NCI-H748 (cell line): Measurements from ENCODE around the gene UNC5B.

Experiments used
- DNase-seq: peaks from one replicate; lab custom pipeline; 2025; ENCODE audit not compliant: unreplicated experiment; lab: John Stamatoyannopoulos, UW

UNC5B gene

DNA sequence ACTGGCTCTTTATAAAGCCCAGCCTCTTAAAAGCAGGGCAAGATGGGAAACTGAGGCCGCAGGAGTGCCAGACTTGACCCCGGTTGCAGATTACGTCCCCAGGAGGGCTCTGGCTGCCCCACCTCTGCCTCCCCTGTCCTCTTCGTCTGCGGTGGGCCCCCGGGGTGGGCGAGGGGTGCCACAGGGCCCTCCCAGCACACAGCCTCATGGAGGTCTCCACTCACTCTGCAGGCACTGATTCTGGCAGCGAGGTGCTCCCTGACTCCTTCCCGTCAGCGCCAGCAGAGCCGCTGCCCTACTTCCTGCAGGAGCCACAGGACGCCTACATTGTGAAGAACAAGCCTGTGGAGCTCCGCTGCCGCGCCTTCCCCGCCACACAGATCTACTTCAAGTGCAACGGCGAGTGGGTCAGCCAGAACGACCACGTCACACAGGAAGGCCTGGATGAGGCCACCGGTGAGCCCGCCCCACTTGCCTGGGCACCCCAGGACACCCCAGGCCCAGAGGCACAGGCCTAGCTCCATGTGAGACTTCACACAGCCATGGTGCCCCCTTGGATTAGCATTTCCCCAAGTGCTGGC is 67.3 kb downstream of the UNC5B start:
- DNase-seq, result peak; percentile 7

- DNase-seq, result no peak
Measured at GRCh38 chr10:71280216-71280615, 67.8 kb downstream of the UNC5B start.

GRCh38 chr10:71280825-71281224 is 68.5 kb downstream of the UNC5B start:
- no peak for DNase-seq

DNA sequence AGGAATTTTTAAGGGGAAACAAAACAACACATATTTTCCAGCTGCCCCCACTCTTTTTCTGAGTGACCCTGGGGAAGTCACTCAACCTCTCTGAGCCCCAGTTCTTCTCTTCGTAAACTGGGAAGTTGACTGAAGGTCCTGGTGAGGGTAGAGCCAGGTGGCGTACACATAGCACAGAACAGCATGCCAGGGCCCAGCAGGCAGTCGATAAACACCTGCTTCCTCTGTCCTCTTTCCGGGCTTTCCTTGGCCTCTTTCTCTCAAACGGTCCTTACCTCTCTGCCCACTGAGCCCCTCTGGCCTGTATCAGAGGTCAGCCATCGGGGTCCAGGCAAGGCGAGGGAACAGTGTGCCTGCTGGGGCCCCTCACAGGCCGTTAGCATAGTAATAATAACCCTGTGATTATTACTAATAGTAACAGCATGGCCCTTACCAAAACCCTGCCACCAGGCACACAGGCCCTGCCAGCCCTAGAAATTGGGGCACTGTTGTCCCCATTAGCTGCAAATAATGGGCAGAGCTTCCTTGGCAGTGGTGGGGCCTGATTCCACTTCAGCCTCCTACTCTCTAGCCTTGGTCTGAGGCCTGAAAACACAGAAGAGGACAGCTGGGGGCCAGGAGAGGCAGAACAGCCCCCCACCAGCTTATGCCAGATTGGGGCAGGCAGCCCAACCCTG is 69.4 kb downstream of the UNC5B start:
- no peak for DNase-seq

- no peak for DNase-seq
Measured at GRCh38 chr10:71282323-71282680, 69.9 kb downstream of the UNC5B start.

GRCh38 chr10:71283410-71283809 is 71.0 kb downstream of the UNC5B start:
- no peak for DNase-seq

DNA sequence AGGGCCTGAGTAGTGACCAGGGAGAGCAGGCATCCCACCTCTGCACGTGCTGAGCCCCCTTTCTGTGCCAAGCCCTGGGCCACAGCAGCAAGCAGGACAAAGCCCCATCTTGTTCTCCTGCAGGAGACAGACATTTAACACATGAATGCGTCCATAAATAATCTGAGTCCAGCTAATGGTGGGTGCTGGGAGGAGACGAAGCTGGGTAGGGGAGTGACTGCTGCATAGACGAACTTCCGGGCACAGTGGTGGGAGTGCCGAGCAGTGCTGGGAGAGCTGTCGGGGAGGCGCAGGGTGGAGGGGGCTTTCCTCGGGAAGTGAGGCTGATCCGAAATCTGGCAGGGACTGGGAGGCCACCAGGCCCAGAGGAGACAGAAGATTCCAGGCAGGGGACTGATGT is 71.5 kb downstream of the UNC5B start:
- DNase-seq, result no peak

- no peak for DNase-seq
Measured at GRCh38 chr10:71284544-71285179, 72.3 kb downstream of the UNC5B start.

GRCh38 chr10:71285180-71285545 is 72.8 kb downstream of the UNC5B start:
- peak; percentile 43 for DNase-seq

DNA sequence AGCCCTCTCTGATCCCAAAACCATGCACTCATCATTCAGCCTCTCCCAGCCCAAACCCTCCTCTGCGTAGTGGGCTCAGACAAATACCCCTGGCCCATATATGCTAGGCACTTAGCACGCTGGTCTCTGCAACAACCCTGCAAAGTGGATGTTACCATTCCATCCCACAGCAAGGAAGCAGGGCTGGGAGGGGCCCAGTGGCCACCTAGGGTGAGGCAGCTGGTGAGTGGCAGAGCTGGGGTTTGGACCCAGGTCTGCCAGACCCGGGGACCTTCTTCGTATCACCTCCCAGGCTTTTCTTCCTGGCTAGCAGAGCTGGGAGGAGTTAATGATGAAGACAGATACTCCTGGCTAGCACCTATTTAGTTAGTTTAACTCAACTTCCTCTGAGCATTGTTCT is 73.6 kb downstream of the UNC5B start:
- DNase-seq, result no peak

- no peak for DNase-seq
Measured at GRCh38 chr10:71286521-71287294, 74.3 kb downstream of the UNC5B start.

GRCh38 chr10:71287456-71287855 is 75.1 kb downstream of the UNC5B start:
- DNase-seq, result no peak

GRCh38 chr10:71288461-71288860 is 76.1 kb downstream of the UNC5B start:
- DNase-seq, result no peak

GRCh38 chr10:71289421-71290130 is 77.2 kb downstream of the UNC5B start:
- DNase-seq, result no peak

GRCh38 chr10:71290331-71290730 is 78.0 kb downstream of the UNC5B start:
- DNase-seq, result no peak

GRCh38 chr10:71290806-71291527 is 78.6 kb downstream of the UNC5B start:
- DNase-seq, result no peak

- DNase-seq, result no peak
Measured at GRCh38 chr10:71291528-71291900, 79.1 kb downstream of the UNC5B start.

- no peak for DNase-seq
Measured at GRCh38 chr10:71292624-71293445, 80.5 kb downstream of the UNC5B start.

DNA sequence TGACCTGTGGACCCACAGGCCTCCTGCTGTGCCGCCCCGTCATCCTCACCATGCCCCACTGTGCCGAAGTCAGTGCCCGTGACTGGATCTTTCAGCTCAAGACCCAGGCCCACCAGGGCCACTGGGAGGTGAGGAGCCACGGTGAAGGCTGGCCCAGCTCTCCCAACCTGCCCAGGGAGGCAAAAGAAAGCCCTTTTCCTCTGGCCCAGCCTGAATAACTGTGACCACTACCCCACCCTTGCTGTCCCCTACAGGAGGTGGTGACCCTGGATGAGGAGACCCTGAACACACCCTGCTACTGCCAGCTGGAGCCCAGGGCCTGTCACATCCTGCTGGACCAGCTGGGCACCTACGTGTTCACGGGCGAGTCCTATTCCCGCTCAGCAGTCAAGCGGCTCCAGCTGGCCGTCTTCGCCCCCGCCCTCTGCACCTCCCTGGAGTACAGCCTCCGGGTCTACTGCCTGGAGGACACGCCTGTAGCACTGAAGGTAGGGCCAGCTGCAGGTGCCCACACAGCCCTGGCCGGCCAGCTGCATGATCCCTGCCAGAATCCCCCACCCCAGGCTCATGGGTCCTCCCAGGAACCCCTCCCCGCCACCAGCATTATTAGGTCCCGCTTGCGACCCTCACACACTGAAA is 81.2 kb downstream of the UNC5B start:
- DNase-seq, result peak; percentile 31
